GM12872 (cell line): ENCODE measurements around the gene TRABD2B.

Source experiments
- TF ChIP-seq, protein P1 (sequence below): IDR thresholded peaks from 3 replicates; pipeline ENCODE4 v1.5.1; 2011; ENCODE audit warnings: low read depth, mild to moderate bottlenecking, low read length, moderate library complexity; ENCODE audit not compliant: insufficient read depth

Gene TRABD2B

DNA sequence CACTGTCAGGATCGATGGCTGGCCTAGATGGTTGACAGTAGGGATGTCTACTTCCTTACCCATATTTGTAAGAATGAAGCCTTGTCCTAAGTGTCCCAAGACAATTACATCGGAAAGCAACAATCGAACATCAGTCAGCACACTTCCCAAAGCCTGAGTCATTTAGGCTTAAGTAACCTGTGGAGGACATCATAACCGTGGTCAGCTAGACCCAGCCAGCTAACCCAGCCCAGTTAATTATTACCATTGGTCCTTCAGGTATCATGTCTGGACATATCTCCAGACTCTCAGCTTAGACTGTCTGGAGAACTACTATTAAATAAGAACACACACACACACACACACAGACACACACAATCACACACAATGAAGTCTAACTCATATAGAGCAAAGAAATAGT, 264.7 kb downstream of the TRABD2B start:
- TF ChIP-seq, protein P1, sequence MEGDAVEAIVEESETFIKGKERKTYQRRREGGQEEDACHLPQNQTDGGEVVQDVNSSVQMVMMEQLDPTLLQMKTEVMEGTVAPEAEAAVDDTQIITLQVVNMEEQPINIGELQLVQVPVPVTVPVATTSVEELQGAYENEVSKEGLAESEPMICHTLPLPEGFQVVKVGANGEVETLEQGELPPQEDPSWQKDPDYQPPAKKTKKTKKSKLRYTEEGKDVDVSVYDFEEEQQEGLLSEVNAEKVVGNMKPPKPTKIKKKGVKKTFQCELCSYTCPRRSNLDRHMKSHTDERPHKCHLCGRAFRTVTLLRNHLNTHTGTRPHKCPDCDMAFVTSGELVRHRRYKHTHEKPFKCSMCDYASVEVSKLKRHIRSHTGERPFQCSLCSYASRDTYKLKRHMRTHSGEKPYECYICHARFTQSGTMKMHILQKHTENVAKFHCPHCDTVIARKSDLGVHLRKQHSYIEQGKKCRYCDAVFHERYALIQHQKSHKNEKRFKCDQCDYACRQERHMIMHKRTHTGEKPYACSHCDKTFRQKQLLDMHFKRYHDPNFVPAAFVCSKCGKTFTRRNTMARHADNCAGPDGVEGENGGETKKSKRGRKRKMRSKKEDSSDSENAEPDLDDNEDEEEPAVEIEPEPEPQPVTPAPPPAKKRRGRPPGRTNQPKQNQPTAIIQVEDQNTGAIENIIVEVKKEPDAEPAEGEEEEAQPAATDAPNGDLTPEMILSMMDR: no peak

DNA sequence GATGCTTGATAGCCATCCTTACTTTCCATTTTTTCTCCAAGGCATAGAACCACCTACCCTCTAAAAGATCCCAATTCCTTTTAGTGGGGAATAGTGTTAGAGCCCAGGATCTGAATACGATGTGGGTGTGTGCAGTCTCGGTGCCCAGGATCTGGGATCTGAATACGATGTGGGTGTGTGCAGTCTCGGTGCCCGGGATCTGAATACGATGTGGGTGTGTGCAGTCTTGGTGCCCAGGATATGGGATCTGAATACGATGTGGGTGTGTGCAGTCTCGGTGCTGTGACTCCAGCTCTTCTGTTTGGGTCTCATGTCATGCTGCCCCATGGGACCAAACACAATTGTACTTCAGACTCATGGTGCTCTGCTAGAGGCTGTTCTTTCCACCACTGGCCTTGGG, 265.5 kb downstream of the TRABD2B start:
- TF ChIP-seq, protein P1: no peak

DNA sequence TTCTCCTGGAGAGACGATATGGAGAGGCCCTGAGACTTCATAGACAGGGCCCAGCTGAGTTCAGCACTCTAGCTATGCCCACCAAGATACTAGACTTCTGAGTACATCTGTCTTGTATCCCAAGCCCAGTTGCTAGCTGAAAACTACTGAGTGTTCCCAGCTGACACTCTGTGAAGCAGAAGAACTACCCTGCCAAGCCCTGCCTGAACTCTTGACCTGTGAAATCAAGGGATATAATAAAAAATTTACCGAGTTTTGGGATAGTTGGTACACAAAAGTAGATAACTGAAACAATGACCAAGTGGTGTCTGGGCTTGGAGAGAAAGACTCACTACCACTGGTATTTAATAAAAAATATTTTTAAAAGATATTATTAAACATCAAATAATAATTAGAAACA, 267.5 kb downstream of the TRABD2B start:
- TF ChIP-seq, protein P1: no peak

DNA sequence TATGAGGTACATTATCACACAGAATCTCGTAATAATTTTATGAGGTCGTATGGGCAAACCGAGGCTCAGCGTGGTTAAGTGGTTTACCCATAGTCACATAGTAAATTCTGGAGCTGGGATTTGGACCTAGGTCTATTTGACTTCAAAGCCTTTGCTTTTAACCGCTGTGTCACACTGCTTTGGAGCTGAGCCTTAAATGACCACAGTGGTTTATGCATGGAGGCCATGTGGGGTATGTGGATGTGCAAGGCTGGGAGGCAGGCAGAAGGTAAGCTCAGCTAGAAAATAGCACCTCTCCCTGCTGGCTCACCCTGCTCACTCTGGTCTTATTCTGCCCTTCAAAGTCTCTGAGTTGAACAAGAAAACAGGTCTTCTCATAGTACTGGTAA, 269.5 kb downstream of the TRABD2B start:
- TF ChIP-seq, protein P1: no peak

- TF ChIP-seq, protein P1: no peak
Measured at GRCh38 chr1:47727051-47727696, 270.0 kb downstream of the TRABD2B start.

DNA sequence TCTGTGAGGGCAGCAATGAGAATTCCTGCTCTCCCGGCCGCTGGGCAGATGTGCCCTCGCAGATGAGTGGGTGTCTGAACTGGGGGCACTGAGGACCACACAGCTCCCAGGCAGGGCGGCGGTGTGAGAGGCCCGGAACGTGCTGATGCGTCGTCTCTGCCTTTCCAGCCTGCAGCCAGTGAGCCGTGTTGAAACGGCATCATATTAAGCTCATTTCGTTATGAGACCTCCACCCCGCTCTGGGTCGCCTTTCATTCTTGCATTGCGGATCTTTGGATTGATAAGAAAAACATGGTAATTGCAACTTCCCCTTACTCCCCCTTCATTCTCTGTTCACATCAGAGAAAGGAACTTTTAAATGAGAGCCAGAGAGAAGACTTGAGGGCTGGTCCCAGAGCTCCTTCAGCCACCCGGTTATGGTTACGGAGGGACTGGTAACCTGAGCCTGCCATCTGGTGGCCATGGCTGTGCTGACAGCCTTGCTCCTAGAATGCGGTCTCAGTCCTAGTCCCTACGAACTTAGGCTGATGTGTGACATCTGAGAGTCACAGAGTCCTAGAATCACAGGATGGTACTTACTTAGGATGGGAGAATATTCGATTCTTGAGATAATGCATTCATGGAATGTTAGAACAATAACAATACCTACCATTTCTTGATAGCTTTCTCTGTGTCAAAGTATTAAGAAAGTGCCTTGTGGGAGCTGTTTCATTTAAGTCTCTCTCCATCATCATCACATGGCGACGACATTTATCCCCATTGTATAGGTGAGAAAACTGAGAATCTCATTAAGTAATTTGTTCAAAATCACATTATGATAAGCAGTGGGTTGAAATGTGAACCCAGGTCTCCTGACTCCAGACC, 271.0 kb downstream of the TRABD2B start:
- TF ChIP-seq, protein P1: peak; percentile 95

GRCh38 chr1:47725511-47725991, 271.6 kb downstream of the TRABD2B start:
- TF ChIP-seq, protein P1: no peak
